GM10847 (cell line): Measurements from ENCODE around the gene ZNF598.

ENCODE experiments used
- POLR2A ChIP-seq: IDR thresholded peaks from 2 replicates; pipeline ENCODE4 v1.6.1; 2011; ENCODE audit not compliant: insufficient read length; ENCODE audit errors: extremely low read depth

Gene ZNF598

GRCh38 chr16:2023092-2024031 lies 13.7 kb upstream of the ZNF598 start:
- TF ChIP-seq POLR2A = no peak

GRCh38 chr16:2022723-2023091 lies 13.1 kb upstream of the ZNF598 start:
- no peak for TF ChIP-seq POLR2A

- no peak for TF ChIP-seq POLR2A
Measured at GRCh38 chr16:2019921-2020831, 10.6 kb upstream of the ZNF598 start.

- TF ChIP-seq POLR2A = no peak
Measured at GRCh38 chr16:2019518-2019920, 9.9 kb upstream of the ZNF598 start, which contains the start of gene NPW. NPW (plus strand) TSS chr16:2019785.

GRCh38 chr16:2016407-2016922 lies 6.8 kb upstream of the ZNF598 start:
- TF ChIP-seq POLR2A = no peak

- no peak for TF ChIP-seq POLR2A
Measured at GRCh38 chr16:2015947-2016208, 6.3 kb upstream of the ZNF598 start.

- no peak for TF ChIP-seq POLR2A
Measured at GRCh38 chr16:2015117-2015946, 5.7 kb upstream of the ZNF598 start.

- TF ChIP-seq POLR2A = no peak
Measured at GRCh38 chr16:2013527-2013926, 3.9 kb upstream of the ZNF598 start.

- TF ChIP-seq POLR2A = no peak
Measured at GRCh38 chr16:2009164-2009711, 383 bp downstream of the ZNF598 start.

- TF ChIP-seq POLR2A = no peak
Measured at GRCh38 chr16:2008631-2009163, 924 bp downstream of the ZNF598 start.

GRCh38 chr16:2008009-2008526 lies 1.6 kb downstream of the ZNF598 start:
- TF ChIP-seq POLR2A = no peak

GRCh38 chr16:2007081-2007836 lies 2.4 kb downstream of the ZNF598 start:
- TF ChIP-seq POLR2A = no peak

GRCh38 chr16:2006317-2006716 lies 3.3 kb downstream of the ZNF598 start:
- no peak for TF ChIP-seq POLR2A
